ENCODE results near the gene PAGE4. TPM values are rescaled to one million over a fixed set of nuclear protein-coding genes. Genes with fewer than 3 reads are reported as not detected.

PAGE4 gene
- total and polyA plus RNA-seq, 4 donors: not detected

DNA sequence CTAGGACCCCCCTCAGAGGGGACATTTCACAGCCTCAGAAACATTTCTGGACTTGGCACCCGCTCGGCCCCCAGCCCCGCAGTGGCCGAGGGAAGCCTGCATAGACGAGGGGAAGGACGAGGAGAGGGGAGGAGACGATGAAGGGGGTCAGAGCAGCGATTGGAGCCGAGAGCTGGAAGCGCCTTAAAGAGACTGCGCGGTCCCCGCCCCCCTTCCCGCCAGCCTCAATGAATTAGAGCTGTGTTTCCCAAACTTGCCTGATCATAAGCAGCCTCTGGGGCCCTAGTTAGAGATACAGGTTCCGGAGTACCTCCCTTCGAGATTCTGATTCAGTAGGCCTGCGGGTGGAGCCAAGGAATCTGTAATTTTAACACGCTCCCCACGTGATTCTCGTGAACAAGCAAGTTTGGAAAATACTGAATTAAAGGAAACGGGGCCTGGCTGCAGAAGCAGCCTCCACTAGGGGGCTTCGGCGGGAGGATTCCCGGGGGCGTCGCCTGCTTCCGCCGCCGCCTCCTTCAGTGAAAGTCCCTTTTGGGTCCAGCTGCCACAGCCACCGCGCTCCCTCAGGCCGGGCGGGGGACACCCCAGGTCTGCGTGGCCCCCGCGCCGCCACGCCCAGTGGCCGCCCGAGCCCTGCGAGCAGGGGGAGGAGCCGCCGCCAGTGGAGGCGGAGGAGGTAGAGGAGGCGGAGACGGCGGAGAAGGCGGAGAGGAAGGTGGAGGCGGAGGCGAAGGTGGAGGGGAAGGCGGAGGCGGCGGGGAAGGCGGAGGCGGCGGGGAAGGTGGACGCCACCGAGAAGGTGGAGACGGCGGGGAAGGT lies 49.9 kb downstream of the PAGE4 start, which contains the start of gene USP27X:
Gene USP27X (plus strand): TSS at position 651 of the 822 bp plus-strand sequence. CDS start 824 bp downstream, outside the sequence.
- 1% methylated on average over 60 of the region's 60 CpGs for WGBS
- no peaks in the 10 kb centered on the region for H3K36me3 ChIP-seq (ENCODE audit: control insufficient read depth in 4 of 4, insufficient read depth in 3 of 4, low read depth in 1 of 4, low read length in 3 of 4)
- TF ChIP-seq RXRA (IDR thresholded peaks at IDR 0.05) (peak in 1 of 2 donors; percentile 7), FOXA1 (IDR thresholded peaks at IDR 0.05) (no peak), RAD21 (IDR thresholded peaks at IDR 0.05) (peak; percentile 6 to 12), HNF4G (IDR thresholded peaks at IDR 0.05) (no peak), SP1 (IDR thresholded peaks at IDR 0.05) (peak; percentile 27), HNF4A (conservative IDR thresholded peaks at IDR 0.05) (no peak)
- TF ChIP-seq, protein P1, sequence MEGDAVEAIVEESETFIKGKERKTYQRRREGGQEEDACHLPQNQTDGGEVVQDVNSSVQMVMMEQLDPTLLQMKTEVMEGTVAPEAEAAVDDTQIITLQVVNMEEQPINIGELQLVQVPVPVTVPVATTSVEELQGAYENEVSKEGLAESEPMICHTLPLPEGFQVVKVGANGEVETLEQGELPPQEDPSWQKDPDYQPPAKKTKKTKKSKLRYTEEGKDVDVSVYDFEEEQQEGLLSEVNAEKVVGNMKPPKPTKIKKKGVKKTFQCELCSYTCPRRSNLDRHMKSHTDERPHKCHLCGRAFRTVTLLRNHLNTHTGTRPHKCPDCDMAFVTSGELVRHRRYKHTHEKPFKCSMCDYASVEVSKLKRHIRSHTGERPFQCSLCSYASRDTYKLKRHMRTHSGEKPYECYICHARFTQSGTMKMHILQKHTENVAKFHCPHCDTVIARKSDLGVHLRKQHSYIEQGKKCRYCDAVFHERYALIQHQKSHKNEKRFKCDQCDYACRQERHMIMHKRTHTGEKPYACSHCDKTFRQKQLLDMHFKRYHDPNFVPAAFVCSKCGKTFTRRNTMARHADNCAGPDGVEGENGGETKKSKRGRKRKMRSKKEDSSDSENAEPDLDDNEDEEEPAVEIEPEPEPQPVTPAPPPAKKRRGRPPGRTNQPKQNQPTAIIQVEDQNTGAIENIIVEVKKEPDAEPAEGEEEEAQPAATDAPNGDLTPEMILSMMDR (IDR thresholded peaks at IDR 0.05; ENCODE audit: low read depth, low read length, missing input control): peak; percentile 38
- TF ChIP-seq, protein P2, sequence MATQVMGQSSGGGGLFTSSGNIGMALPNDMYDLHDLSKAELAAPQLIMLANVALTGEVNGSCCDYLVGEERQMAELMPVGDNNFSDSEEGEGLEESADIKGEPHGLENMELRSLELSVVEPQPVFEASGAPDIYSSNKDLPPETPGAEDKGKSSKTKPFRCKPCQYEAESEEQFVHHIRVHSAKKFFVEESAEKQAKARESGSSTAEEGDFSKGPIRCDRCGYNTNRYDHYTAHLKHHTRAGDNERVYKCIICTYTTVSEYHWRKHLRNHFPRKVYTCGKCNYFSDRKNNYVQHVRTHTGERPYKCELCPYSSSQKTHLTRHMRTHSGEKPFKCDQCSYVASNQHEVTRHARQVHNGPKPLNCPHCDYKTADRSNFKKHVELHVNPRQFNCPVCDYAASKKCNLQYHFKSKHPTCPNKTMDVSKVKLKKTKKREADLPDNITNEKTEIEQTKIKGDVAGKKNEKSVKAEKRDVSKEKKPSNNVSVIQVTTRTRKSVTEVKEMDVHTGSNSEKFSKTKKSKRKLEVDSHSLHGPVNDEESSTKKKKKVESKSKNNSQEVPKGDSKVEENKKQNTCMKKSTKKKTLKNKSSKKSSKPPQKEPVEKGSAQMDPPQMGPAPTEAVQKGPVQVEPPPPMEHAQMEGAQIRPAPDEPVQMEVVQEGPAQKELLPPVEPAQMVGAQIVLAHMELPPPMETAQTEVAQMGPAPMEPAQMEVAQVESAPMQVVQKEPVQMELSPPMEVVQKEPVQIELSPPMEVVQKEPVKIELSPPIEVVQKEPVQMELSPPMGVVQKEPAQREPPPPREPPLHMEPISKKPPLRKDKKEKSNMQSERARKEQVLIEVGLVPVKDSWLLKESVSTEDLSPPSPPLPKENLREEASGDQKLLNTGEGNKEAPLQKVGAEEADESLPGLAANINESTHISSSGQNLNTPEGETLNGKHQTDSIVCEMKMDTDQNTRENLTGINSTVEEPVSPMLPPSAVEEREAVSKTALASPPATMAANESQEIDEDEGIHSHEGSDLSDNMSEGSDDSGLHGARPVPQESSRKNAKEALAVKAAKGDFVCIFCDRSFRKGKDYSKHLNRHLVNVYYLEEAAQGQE (IDR thresholded peaks at IDR 0.05): peak; percentile 25

DNA sequence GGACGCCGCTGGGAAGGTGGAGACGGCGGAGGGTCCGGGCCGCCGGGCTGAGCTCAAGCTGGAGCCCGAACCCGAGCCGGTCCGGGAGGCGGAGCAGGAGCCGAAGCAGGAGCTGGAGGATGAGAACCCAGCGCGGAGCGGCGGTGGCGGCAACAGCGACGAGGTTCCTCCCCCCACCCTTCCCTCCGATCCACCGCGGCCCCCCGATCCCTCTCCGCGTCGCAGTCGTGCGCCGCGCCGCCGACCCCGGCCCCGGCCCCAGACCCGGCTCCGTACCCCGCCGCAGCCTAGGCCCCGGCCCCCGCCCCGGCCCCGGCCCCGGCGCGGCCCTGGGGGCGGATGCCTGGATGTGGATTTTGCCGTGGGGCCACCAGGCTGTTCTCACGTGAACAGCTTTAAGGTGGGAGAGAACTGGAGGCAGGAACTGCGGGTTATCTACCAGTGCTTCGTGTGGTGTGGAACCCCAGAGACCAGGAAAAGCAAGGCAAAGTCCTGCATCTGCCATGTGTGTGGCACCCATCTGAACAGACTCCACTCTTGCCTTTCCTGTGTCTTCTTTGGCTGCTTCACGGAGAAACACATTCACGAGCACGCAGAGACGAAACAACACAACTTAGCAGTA lies 50.7 kb downstream of the PAGE4 start:
- Histone ChIP-seq H3K27me3 (ENCODE audit: control insufficient read depth in 4 of 4, insufficient read depth in 4 of 4, low read length in 3 of 4) (no peaks in the 10 kb centered on the region), H3K4me3 (ENCODE audit: low read depth in 1 of 3, low read length in 3 of 3) (peak overlapping the region in 2 of 3 donors; percentile 57 to 77), H3K27ac (ENCODE audit: low read depth in 1 of 2, low read length in 2 of 2) (peak overlapping the region in 1 of 2 donors; percentile 66), H3K36me3 (ENCODE audit: control insufficient read depth in 4 of 4, insufficient read depth in 3 of 4, low read depth in 1 of 4, low read length in 3 of 4) (no peaks in the 10 kb centered on the region), H3K9me3 (ENCODE audit: control insufficient read depth in 4 of 4, low read length in 3 of 4) (no peaks in the 10 kb centered on the region), H3K4me1 (ENCODE audit: control insufficient read depth in 4 of 4, insufficient read depth in 4 of 4, low read length in 3 of 4) (peaks cover 3 to 18% (median 7%) of the 10 kb centered on the region in 4 donors), H3K9ac (ENCODE audit: low read depth in 1 of 2, low read length in 2 of 2) (no peak overlapping the region)
- 6% methylated on average over 44 of the region's 55 CpGs for WGBS
- no peak for DNase-seq (ENCODE audit: low spot score)
- TF ChIP-seq GABPA (IDR thresholded peaks at IDR 0.05 in 1 of 2, conservative IDR thresholded peaks at IDR 0.05 in 1 of 2) (no peak), HNF4A (conservative IDR thresholded peaks at IDR 0.05) (no peak), RXRA (IDR thresholded peaks at IDR 0.05) (no peak), RAD21 (IDR thresholded peaks at IDR 0.05) (no peak), FOXA2 (IDR thresholded peaks at IDR 0.05) (no peak), FOXA1 (IDR thresholded peaks at IDR 0.05) (no peak), JUND (IDR thresholded peaks at IDR 0.05) (no peak), YY1 (IDR thresholded peaks at IDR 0.05) (no peak), HNF4G (IDR thresholded peaks at IDR 0.05) (no peak)
- TF ChIP-seq, protein P3, sequence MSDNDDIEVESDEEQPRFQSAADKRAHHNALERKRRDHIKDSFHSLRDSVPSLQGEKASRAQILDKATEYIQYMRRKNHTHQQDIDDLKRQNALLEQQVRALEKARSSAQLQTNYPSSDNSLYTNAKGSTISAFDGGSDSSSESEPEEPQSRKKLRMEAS (IDR thresholded peaks at IDR 0.05): no peak

More for the DNA sequence above, 49.9 kb downstream of the PAGE4 start, which contains the start of gene USP27X:
- Histone ChIP-seq H3K4me3 (ENCODE audit: low read depth in 1 of 3, low read length in 3 of 3) (peak within 1 kb of the TSS; percentile 5 to 77 (median 57)), H3K9me3 (ENCODE audit: control insufficient read depth in 4 of 4, low read length in 3 of 4) (no peaks in the 10 kb centered on the region), H3K9ac (ENCODE audit: low read depth in 1 of 2, low read length in 2 of 2) (peak within 1 kb of the TSS in 1 of 2 donors; percentile 13), H3K27me3 (ENCODE audit: control insufficient read depth in 4 of 4, insufficient read depth in 4 of 4, low read length in 3 of 4) (no peaks in the 10 kb centered on the region), H3K27ac (ENCODE audit: low read depth in 1 of 2, low read length in 2 of 2) (peak within 1 kb of the TSS; percentile 48 to 66), H3K4me1 (ENCODE audit: control insufficient read depth in 4 of 4, insufficient read depth in 4 of 4, low read length in 3 of 4) (peaks cover 3 to 15% (median 7%) of the 10 kb centered on the region in 4 donors)
- peak; percentile 76 for DNase-seq (ENCODE audit: low spot score)
